Myocyte (in vitro differentiated cells): Measurements from ENCODE around the gene FPR1. TPM values are rescaled to one million over a fixed set of nuclear protein-coding genes. Genes with fewer than 3 reads are reported as not detected.

Experiments used
- DNase-seq: peaks from one replicate; pipeline ENCODE4 v3.0.0-alpha.2; 2012; ENCODE audit warnings: low read depth
- total RNA-seq: library from RNA; depleted of rRNA; stranded (reverse); fragments of >200 nt; gene quantifications from 2 replicates; pipeline ENCODE4 v1.2.3, GENCODE V29; 2014

The FPR1 gene
- total RNA-seq, 1 donor from 2014 or later = 0.05 TPM

DNA sequence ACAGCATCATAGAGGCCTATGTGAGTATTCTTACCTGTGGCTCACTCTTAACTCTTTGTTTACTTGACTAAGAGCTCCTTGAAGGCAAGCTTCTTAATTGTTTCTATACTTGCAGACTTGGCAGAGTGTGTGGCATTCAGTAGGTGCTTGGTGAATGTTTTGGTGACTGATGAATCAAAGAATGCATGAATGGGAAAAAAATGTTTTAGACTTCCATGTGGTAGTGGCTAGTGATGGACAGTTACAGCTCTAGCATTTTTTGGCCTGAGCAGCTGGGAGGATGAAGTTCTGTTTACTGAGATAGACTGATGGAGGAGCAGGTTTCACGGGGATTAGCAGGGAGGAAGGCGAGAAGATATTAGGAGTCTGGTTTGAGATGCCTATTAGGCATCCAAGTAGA, 41.5 kb downstream of the FPR1 start:
- DNase-seq = no peak

GRCh38 chr19:51709575-51709974, 42.1 kb downstream of the FPR1 start:
- DNase-seq = no peak

DNA sequence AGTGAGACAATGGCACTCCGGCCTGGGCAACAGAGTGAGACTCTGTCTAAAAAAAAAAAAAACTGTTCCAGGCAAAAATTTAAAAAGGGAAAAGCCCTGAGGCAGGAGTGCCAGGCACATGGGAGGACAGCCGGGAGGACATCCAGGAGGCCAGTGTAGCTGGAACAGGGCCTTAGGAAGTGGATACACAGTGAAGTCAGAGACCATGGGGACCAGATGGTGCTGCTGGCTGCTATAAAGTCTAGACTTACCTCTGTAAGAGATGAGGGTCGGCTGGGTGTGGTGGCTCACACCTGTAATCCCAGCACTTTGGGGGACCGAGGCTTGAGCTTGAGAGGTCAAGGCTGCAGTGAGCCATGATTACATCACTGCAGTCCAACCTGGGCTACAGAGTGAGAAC, 42.9 kb downstream of the FPR1 start:
- no peak for DNase-seq

DNA sequence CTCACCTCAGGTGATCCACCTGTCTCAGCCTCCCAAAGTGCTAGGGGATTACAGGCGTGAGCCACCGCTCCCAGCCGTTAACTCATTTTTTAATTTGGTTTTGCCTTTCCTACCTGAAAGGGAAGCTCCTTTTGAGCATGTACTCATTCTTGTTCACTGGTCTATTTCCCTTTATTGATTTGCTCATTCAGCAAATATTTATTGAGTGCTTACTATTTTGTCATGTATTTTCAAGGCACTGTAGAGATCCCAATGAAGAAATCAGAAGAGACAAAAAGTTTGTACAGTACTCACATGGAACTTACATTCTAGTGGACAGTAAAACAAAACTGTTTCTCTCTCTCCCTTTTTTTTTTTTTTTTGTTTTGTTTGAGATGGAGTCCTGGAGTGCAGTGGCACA, 44.8 kb downstream of the FPR1 start:
- no peak for DNase-seq

DNA sequence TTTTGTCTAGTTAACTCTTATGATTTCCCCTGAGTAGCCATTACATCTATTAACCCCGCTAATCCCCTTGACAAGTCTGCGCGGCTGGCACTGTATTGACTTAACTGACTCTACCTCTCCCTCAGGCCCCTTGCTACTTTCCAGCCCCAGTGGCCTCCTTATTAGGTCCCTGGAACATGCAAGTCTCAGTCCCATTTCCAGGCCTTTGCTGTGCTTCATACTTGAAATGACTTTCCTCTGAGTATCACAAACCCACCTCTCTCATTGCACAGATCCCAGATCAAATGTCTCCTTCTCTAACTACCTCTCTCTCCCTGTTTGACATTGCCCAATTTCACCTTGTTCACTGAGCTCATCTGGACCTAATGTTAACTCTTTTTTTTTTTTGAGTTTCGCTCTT, 45.4 kb downstream of the FPR1 start:
- no peak for DNase-seq

GRCh38 chr19:51704626-51705025, 47.1 kb downstream of the FPR1 start:
- no peak for DNase-seq

GRCh38 chr19:51703575-51704515, 47.8 kb downstream of the FPR1 start:
- DNase-seq = peak; percentile 94

- no peak for DNase-seq
These were observed 48.7 kb downstream of the FPR1 start for GRCh38 chr19:51702825-51703574.

DNA sequence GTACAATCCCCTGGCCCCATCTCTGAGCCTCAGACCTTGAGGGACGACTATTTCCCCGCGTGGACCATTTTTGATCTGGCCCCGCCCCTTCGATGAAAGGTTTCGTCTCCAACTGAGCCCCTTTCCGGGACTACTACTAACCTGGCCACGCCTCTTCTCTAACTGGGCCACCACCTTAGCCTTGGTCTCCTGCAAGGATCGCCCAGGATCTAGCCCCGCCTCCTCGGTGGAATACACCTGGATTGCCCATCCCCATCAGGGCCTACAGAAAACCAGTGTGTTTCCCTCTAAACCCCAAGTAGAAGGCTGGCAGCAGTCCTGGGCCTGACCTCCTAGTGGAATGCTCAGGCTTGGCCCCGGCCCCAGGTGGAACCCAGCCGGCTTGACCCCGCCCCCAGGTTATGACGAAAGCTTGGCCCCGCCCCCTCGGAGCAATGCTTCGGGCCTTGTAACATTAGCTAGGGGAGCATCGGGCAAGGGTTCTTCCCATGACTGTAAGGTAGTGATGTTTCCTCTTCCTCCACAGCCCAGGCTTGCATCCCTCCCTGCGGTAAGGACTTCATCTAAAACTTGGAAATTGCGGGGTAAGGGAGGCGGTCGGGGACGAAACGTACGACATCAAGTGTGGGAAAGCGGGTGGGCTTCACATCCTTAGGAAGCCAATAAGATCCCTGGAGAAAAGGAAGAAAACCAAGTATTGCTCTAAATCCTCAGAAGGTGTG, 49.4 kb downstream of the FPR1 start:
- DNase-seq = no peak

DNA sequence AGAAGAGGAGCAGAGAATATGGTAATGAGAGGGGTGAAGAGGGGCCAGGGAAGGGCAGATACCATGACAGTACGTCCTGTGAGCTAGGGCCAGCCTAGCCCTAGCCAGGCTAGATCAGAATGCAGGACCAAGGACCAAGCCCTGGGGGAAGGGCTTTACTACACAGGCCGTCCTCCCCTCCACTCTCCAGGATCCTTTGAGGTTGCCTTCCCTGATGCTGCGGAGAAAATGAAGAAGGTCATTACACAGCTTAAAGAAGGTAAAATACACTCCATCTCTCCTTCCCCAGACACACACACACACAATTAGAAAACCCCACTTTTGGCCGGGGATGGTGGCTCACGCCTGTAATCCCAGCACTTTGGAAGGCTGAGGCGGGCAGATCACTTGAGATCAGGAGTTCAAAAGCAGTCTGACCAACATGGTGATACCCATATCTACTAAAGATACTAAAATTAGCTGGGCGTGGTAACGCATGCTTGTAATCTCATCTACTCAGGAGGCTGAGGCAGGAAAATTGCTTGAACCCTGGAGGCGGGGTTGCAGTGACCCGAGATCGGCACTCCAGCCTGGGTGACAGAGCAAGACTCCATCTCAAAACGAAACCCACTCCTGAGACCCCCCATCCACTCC, 50.1 kb downstream of the FPR1 start:
- DNase-seq = no peak

DNA sequence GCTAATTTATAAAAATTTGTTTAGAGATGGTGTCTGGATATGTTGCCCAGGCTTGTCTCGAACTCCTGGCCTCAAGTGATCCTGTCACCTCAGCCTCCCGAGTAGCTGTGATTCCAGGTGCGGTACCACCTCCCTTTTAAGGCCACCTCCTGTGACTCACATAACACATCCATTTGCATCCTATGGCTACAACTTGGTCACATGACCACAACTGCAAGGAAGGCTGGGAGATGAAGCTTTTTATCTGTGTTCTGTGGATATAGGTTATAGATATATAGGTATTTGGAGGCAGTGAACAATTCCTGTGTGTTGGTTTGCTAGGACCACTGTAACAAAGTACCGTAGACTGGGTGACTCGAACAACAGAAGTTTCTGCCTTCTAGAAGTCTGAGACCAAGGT, 52.5 kb downstream of the FPR1 start:
- DNase-seq = no peak

- DNase-seq = peak; percentile 55
These were observed 53.4 kb downstream of the FPR1 start for GRCh38 chr19:51698296-51698695.

DNA sequence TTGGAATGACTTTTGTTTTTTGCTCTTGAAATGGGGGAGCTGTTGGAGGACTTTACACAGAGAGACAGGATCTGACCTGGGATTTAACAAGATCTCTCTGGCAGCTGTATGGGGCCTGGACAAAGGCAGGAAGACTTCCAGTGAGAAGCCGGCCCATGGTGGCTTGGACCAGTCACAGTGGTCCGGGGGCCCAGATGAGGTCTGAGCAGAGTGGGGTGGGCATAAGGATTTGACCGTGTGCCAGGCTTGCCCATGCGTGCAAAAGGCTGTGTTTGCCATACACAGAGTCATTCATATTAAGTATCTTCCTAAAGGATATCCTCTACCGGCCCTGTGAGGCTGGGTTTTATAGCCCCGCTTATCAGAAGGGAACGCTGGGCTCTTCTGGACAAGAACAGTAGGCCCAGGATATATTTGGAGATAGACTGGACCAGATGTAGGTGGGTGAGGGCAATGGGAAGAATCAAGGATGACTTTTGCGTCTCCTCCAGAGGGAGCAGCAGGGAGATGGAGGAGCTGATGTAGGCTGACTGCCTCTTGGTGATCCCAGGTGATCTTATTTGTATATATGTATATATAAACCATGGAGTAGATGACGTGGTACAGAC, 54.4 kb downstream of the FPR1 start:
- no peak for DNase-seq

DNA sequence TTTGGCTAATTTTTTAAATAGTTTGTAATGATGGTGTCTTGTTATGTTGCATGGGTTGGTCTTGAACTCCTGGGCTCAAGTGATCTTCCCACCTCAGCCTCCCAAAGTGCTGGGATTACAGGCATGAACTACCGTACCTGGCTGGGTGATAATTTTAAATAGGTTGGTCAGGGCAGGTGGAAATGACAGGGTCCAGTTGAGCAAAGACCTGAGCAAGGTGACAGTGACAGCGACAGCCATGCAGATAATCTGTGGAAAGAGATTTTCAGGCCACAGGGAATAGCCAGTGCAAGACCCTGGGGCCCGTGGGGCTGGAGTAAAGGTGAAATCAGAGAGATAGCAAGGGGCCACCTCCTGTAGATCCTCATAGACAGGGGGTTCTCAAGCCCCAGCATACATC, 55.1 kb downstream of the FPR1 start:
- DNase-seq = no peak

Other genes starting within 250 kb of the FPR1 start
- gene SIGLEC6, start 220.2 kb downstream of the FPR1 start, total RNA-seq = not detected in 2 replicates
- gene ZNF175, start 180.6 kb downstream of the FPR1 start, total RNA-seq = 4.5 and 5.0 TPM in 2 replicates
- gene SIGLEC5, start 121.5 kb downstream of the FPR1 start, total RNA-seq = not detected in 2 replicates
- not detected in 2 replicates for gene SIGLEC14, start 105.1 kb downstream of the FPR1 start, total RNA-seq
- gene SPACA6, start 58.5 kb downstream of the FPR1 start, total RNA-seq = 5.2 and 8.0 TPM in 2 replicates
- 0.57 and 0.70 TPM in 2 replicates for gene HAS1, start 27.9 kb downstream of the FPR1 start, total RNA-seq
- not detected in 2 replicates for gene FPR2, start 9.3 kb upstream of the FPR1 start, total RNA-seq
- gene FPR3, start 43.3 kb upstream of the FPR1 start, total RNA-seq = not detected in 2 replicates
- 7.5 and 8.4 TPM in 2 replicates for gene ZNF577, start 136.1 kb upstream of the FPR1 start, total RNA-seq
- 8.3 and 11.0 TPM in 2 replicates for gene ZNF649, start 153.1 kb upstream of the FPR1 start, total RNA-seq
- gene ZNF613, start 175.6 kb upstream of the FPR1 start, total RNA-seq = 4.9 and 5.0 TPM in 2 replicates
- gene ZNF350, start 235.0 kb upstream of the FPR1 start, total RNA-seq = 6.8 and 7.1 TPM in 2 replicates